ENCODE data around the gene NME2. TPM values are rescaled to one million over a fixed set of nuclear protein-coding genes. Genes with fewer than 3 reads are reported as not detected.
A peak's percentile ranks its signal among the peaks of the same experiment; 100 is the strongest.

Gene NME2
- total and polyA plus RNA-seq, 10 of the 15 experiments (the other 5 are each of a cell fraction or from before 2014, with no cell fraction given): 497 to 1,030 (median 786) TPM

DNA sequence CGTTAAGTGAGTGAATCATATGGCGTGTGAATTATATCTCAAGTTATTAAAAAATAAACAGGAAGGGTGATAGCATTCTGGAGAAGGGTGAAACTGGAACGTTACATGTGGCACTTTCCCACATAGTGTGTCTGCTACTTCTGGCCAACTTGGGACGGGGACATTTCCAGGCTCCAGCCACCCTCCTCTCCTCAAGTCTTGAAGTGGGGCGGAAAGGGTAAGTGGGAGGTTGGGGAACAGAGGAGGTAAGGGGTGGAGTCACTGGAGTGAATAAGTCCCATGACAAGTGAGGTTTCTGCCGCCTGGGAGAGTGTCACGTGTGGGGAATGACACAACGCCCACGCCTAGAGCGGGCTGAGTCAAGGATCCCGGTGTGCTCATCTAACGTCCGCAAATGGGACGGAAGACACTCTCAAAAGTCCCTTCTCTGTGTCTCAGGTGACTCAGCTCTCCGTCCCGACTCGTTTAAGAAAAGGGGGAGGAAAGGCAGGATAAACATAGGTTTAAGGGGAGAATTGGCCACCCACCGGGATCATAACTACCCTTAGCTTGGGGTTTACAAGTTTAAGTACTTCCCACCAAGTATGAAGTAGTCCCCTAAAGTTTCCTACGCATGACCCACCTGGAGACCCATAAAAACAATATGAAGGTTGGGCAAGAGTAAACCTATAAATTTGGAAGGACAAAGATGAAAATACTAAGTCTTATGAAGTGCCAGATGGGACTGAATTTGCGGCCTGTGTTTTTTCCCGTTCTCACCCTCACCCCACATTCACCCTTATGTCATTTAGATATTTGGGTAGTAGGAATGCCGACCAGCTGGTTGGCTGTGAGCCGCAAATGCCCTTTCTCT is 44.4 kb upstream of the NME2 start (continued):
- no peak for TF ChIP-seq ZNF592 (IDR thresholded peaks at IDR 0.05)
- TF ChIP-seq CHD4 (IDR thresholded peaks at IDR 0.05): no peak
- TF ChIP-seq MTA2 (IDR thresholded peaks at IDR 0.05; ENCODE audit: low read depth): peak; percentile 39; the same call in 1 of the 2 replicates
- TF ChIP-seq ZNF217 (IDR thresholded peaks at IDR 0.05): no peak
- no peak for TF ChIP-seq SRF (IDR thresholded peaks at IDR 0.05; ENCODE audit: low read depth in 2 of 2, low read length in 2 of 2)
- TF ChIP-seq ZNF207 (IDR thresholded peaks at IDR 0.05; ENCODE audit: borderline replicate concordance): no peak
- TF ChIP-seq, protein P1, sequence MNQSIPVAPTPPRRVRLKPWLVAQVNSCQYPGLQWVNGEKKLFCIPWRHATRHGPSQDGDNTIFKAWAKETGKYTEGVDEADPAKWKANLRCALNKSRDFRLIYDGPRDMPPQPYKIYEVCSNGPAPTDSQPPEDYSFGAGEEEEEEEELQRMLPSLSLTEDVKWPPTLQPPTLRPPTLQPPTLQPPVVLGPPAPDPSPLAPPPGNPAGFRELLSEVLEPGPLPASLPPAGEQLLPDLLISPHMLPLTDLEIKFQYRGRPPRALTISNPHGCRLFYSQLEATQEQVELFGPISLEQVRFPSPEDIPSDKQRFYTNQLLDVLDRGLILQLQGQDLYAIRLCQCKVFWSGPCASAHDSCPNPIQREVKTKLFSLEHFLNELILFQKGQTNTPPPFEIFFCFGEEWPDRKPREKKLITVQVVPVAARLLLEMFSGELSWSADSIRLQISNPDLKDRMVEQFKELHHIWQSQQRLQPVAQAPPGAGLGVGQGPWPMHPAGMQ (IDR thresholded peaks at IDR 0.05; ENCODE audit: borderline replicate concordance): no peak; the same call in 1 of the 2 replicates
- no peak for TF ChIP-seq KDM1A (IDR thresholded peaks at IDR 0.05; ENCODE audit: borderline replicate concordance)
- peak; percentile 75; the same call in 1 of the 2 replicates for TF ChIP-seq PAX5 (IDR thresholded peaks at IDR 0.05; ENCODE audit: borderline replicate concordance, low read depth, low read length)
- TF ChIP-seq RUNX3 (IDR thresholded peaks at IDR 0.05; ENCODE audit: low read length): peak; percentile 71
- no peak for TF ChIP-seq ZNF24 (IDR thresholded peaks at IDR 0.05)
- TF ChIP-seq, protein P2, sequence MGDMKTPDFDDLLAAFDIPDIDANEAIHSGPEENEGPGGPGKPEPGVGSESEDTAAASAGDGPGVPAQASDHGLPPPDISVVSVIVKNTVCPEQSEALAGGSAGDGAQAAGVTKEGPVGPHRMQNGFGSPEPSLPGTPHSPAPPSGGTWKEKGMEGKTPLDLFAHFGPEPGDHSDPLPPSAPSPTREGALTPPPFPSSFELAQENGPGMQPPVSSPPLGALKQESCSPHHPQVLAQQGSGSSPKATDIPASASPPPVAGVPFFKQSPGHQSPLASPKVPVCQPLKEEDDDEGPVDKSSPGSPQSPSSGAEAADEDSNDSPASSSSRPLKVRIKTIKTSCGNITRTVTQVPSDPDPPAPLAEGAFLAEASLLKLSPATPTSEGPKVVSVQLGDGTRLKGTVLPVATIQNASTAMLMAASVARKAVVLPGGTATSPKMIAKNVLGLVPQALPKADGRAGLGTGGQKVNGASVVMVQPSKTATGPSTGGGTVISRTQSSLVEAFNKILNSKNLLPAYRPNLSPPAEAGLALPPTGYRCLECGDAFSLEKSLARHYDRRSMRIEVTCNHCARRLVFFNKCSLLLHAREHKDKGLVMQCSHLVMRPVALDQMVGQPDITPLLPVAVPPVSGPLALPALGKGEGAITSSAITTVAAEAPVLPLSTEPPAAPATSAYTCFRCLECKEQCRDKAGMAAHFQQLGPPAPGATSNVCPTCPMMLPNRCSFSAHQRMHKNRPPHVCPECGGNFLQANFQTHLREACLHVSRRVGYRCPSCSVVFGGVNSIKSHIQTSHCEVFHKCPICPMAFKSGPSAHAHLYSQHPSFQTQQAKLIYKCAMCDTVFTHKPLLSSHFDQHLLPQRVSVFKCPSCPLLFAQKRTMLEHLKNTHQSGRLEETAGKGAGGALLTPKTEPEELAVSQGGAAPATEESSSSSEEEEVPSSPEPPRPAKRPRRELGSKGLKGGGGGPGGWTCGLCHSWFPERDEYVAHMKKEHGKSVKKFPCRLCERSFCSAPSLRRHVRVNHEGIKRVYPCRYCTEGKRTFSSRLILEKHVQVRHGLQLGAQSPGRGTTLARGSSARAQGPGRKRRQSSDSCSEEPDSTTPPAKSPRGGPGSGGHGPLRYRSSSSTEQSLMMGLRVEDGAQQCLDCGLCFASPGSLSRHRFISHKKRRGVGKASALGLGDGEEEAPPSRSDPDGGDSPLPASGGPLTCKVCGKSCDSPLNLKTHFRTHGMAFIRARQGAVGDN (IDR thresholded peaks at IDR 0.05): peak; percentile 34; the same call in 1 of the 2 replicates
- TF ChIP-seq FOXK2 (IDR thresholded peaks at IDR 0.05): 0 out of 2 replicates have a peak, but pooled peaks have one; percentile 8
- no peak for TF ChIP-seq HCFC1 (IDR thresholded peaks at IDR 0.05; ENCODE audit: low read length)
- no peak for TF ChIP-seq ZNF384 (IDR thresholded peaks at IDR 0.05; ENCODE audit: borderline replicate concordance, low read depth, low read length)
- TF ChIP-seq, protein P3, sequence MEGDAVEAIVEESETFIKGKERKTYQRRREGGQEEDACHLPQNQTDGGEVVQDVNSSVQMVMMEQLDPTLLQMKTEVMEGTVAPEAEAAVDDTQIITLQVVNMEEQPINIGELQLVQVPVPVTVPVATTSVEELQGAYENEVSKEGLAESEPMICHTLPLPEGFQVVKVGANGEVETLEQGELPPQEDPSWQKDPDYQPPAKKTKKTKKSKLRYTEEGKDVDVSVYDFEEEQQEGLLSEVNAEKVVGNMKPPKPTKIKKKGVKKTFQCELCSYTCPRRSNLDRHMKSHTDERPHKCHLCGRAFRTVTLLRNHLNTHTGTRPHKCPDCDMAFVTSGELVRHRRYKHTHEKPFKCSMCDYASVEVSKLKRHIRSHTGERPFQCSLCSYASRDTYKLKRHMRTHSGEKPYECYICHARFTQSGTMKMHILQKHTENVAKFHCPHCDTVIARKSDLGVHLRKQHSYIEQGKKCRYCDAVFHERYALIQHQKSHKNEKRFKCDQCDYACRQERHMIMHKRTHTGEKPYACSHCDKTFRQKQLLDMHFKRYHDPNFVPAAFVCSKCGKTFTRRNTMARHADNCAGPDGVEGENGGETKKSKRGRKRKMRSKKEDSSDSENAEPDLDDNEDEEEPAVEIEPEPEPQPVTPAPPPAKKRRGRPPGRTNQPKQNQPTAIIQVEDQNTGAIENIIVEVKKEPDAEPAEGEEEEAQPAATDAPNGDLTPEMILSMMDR (IDR thresholded peaks at IDR 0.05 in 2 of 3, conservative IDR thresholded peaks at IDR 0.05 in 1 of 3; ENCODE audit: control insufficient read depth in 2 of 3, extremely low read depth in 1 of 3, insufficient read depth in 1 of 3, low read depth in 3 of 3, low read length in 3 of 3): no peak
- peak; percentile 89 for TF ChIP-seq BACH1 (IDR thresholded peaks at IDR 0.05; ENCODE audit: borderline replicate concordance)
- TF ChIP-seq SPI1 (IDR thresholded peaks at IDR 0.05; ENCODE audit: borderline replicate concordance, insufficient read depth, low read depth, low read length): no peak

Measured in GM12878 (cell line).